Progenitor cell of endocrine pancreas (in vitro differentiated cells): ENCODE data around the gene MPP1. TPM values are rescaled to one million over a fixed set of nuclear protein-coding genes. Genes with fewer than 3 reads are reported as not detected.

Experiments
- DNase-seq: peaks from one replicate; pipeline ENCODE4 v3.0.0; 2021; ENCODE audit warnings: low spot score; ENCODE audit not compliant: unreplicated experiment
- H3K27ac Mint-ChIP-seq: 2 replicates; pipeline ENCODE4 v1.8.0; 2021; ENCODE audit warnings: mild to moderate bottlenecking, moderate library complexity, mixed read lengths
- H3K27me3 Mint-ChIP-seq: 2 replicates; pipeline ENCODE4 v1.8.0; 2021; ENCODE audit warnings: mixed read lengths
- H3K36me3 Mint-ChIP-seq: 2 replicates; pipeline ENCODE4 v1.8.0; 2022; ENCODE audit warnings: mixed read lengths; ENCODE audit not compliant: insufficient read depth
- H3K4me1 Mint-ChIP-seq: 2 replicates; pipeline ENCODE4 v1.8.0; 2021; ENCODE audit warnings: low read depth, mixed read lengths
- H3K4me3 Mint-ChIP-seq: 2 replicates; pipeline ENCODE4 v1.8.0; 2021; ENCODE audit warnings: low read depth, mild to moderate bottlenecking, moderate library complexity, mixed read lengths
- H3K9me3 Mint-ChIP-seq: 2 replicates; pipeline ENCODE4 v1.8.0; 2021; ENCODE audit warnings: low read depth, mixed read lengths
- CTCF ChIP-seq: fragments of 200-600 bp; sonication (generic); IDR thresholded peaks from one replicate; pipeline ENCODE4 v1.5.0; 2021; ENCODE audit warnings: antibody characterized with exemption, mild to moderate bottlenecking; ENCODE audit not compliant: unreplicated experiment
- total RNA-seq: library from RNA; stranded (reverse); gene quantifications from 2 replicates; pipeline ENCODE4 v1.2.1, GENCODE V29; 2021

MPP1 gene
- total RNA-seq, 1 donor from 2014 or later = 4.9 TPM

- no peaks in the 10 kb centered on the region for H3K27me3 Mint-ChIP-seq
- H3K36me3 Mint-ChIP-seq = no peaks in the 10 kb centered on the region
- DNase-seq = no peak
- no peak for TF ChIP-seq CTCF
- no peaks in the 10 kb centered on the region for H3K4me1 Mint-ChIP-seq
- no peak overlapping the region for H3K4me3 Mint-ChIP-seq
- H3K9me3 Mint-ChIP-seq = peaks cover 17% of the 10 kb centered on the region
- H3K27ac Mint-ChIP-seq = no peak overlapping the region
Observed at GRCh38 chrX:154824638-154825037, 19.4 kb upstream of the MPP1 start.

GRCh38 chrX:154822029-154822428, 16.7 kb upstream of the MPP1 start:
- TF ChIP-seq CTCF = no peak
- no peaks in the 10 kb centered on the region for H3K27me3 Mint-ChIP-seq
- no peak overlapping the region for H3K27ac Mint-ChIP-seq
- H3K4me3 Mint-ChIP-seq = no peak overlapping the region
- no peak for DNase-seq
- H3K4me1 Mint-ChIP-seq = no peaks in the 10 kb centered on the region
- peaks cover 12% of the 10 kb centered on the region for H3K9me3 Mint-ChIP-seq
- H3K36me3 Mint-ChIP-seq = no peaks in the 10 kb centered on the region

GRCh38 chrX:154821523-154821922, 16.2 kb upstream of the MPP1 start:
- Mint-ChIP-seq H3K36me3 (no peaks in the 10 kb centered on the region), H3K4me1 (no peaks in the 10 kb centered on the region), H3K9me3 (peaks cover 13% of the 10 kb centered on the region), H3K4me3 (no peak overlapping the region), H3K27ac (no peak overlapping the region), H3K27me3 (no peaks in the 10 kb centered on the region)
- no peak for DNase-seq
- no peak for TF ChIP-seq CTCF

GRCh38 chrX:154819771-154820341, 14.6 kb upstream of the MPP1 start:
- H3K4me3 Mint-ChIP-seq = no peak overlapping the region
- H3K9me3 Mint-ChIP-seq = peaks cover 13% of the 10 kb centered on the region
- H3K4me1 Mint-ChIP-seq = no peaks in the 10 kb centered on the region

More at GRCh38 chrX:154819771-154820341, 14.6 kb upstream of the MPP1 start:
- Mint-ChIP-seq H3K36me3 (no peaks in the 10 kb centered on the region), H3K27me3 (no peaks in the 10 kb centered on the region), H3K27ac (no peak overlapping the region)
- DNase-seq = no peak
- no peak for TF ChIP-seq CTCF
